Left hindlimb (tissue), 1 donor: ENCODE measurements around the gene WDFY4.

Experiments used
- DNase-seq: peaks from one replicate; pipeline ENCODE4 v3.0.0-alpha.2; 2018

The WDFY4 gene

GRCh38 chr10:48690791-48691660 is 6.4 kb downstream of the WDFY4 start:
- no peak for DNase-seq

- no peak for DNase-seq
Measured at GRCh38 chr10:48691812-48692528, 7.3 kb downstream of the WDFY4 start.

- no peak for DNase-seq
Measured at GRCh38 chr10:48692748-48693147, 8.1 kb downstream of the WDFY4 start.

DNA sequence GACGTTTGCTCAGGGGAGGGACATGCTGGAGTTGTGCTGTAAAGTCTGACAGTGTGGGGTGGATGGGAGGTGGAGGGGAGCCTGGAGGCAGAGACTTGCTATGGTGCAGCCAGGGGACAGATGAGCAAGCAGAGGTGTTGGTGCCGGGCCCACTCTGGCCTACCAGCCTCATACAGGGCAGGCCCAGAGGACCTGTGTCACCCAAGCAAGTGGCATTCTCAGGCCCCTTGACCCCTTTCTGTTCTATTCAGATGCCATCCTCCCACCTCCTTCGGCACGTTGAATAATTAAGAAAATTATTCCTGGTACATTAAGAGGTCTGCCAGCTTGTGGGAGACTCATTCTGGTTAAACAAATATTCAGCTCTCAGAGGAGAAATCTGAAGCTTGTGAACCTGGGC is 8.5 kb downstream of the WDFY4 start:
- DNase-seq = no peak

- DNase-seq = no peak
Measured at GRCh38 chr10:48694371-48695030, 9.8 kb downstream of the WDFY4 start.

DNA sequence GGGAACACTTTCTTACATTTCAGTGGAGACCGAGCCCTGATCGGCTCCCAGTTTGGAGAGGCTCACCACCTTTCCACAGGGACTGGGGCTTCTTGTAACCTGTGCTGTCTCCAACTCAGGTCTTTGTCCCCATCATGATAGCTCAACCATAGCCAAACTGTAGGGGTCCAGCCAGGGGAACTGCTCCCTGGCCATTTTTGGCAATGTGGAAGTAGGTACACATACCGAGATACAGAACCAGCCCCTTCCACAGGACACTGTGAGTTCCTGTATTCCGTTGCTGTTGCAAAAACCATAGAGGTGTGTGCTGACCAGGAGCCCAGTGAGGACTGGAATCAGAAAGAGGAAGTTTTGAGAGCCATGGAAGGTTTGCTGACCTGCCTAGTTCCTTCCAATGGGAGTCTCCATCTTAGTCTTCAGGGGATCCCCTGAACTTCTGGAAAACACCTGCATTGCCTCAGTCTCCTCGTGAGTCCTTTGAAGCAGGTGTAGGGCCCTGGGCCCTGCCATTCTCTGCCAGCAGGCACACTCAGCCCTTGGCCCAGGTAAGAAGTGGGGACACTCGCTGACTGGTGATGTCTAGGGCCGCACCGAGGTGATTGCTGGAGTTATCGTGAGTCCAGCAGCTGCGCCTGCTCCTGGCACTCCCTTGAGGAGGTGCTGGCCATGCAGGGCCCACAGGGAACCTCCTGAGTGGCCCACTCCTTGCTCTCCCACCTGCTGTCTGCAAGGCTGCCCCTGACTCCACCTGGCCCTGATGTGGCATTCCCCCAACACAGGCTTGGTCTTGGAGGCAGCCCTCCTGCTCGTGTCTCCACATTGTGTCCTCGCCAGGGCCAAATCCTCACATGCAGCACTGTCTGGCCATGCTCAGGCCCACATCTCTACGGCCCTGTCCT is 11.2 kb downstream of the WDFY4 start:
- DNase-seq = no peak

DNA sequence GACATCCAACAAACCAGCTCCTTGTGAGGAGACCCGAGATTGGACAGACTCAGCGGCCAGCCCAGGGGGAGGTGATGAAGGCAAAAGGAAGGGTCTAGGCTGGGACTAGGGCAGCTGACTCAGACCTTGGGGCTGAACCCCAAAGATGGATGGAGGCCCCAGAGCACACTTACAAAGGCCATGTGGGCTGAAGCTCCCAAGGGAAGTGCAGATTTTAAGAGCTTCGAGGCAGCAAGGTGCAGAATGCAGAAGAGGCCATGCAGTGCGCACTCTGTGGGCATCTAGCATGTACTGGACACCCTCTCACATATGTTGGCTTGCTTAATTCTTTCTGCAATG is 11.8 kb downstream of the WDFY4 start:
- no peak for DNase-seq

DNA sequence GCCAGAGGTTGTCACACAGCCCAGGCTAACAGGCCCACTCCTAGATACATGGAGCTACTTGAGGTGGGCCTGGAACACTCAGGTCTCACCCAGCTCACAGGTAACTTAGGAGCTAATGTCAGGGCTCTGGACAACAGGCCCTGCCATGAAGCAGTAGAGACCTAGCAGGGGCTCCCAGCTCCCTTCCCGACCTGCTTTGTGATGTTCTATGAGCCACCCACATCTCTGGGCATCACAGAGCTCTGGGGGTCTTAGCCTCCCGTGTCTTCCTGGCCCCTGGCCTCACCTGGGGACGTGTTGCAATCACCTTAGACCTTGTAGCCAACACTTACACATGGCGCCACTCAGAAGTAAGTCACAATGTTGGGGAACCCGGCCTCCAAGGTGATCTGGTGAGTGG is 12.4 kb downstream of the WDFY4 start:
- DNase-seq = no peak

GRCh38 chr10:48697821-48698764 is 13.4 kb downstream of the WDFY4 start:
- no peak for DNase-seq

DNA sequence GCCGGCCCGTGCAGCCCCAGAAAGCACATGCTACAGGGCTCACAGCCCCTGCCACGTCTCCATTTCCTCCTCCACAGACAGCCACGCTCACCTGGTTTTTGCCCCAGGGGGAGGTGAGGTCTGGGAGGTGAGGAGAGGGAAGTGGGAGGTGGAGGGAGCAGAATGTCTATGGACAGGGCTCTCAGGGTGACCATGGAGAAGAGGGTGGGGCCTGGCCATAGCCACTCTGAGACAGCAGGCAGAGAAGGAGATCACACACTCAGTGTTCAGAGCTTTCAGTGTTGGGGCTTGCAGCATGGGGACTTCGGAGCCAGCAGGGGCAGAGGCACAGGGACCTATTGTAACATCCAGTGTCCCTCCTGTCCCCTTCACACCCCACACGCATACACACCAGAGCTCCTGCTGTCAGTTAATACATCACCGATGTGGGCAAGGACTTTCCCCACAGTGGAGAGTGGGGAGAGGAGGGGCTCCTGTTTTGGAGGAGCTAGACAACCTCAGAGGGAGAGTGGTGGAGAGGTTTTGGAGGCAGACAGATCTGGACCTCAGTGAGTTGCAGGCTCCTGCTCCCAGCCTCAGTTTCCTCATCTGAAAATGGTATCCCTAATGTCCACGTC is 14.4 kb downstream of the WDFY4 start:
- no peak for DNase-seq

DNA sequence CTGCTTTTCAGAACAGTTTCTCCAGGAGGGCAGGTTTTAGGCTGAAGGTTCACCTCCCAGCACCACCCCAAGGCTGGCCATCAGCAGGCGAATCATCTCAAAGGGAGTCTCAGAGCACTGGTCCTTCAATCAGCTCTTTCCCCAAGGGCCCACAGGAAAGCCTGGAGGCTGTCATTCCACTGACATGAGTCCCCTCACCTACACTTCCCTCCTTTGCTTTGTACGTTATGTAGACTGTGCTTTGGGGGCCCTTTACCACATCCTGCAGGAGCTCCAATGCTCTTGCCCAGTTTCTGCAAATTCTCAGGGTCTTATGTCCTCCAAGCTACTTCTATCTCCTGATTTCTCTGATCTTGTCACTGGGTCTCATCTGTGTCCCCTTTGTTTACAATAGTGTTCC is 15.4 kb downstream of the WDFY4 start:
- no peak for DNase-seq

DNA sequence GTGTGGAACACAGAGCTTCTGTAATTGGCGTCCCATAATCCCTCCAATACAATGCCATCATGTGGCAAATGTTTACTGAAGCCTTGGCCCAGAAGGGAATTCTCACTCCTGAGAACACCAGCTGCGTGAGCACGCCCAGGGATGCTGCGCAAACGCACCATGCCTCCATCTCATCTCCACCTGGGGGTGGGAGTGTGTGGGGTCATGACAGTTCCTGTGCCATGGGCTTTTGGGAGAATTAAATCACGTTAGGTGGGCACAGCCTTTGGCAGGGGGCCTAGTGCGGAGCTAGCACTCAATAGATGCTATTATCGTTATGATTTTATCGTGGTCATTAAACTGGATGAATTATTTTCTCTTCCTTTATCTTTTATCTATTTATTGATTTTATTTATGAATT is 15.8 kb downstream of the WDFY4 start:
- no peak for DNase-seq

DNA sequence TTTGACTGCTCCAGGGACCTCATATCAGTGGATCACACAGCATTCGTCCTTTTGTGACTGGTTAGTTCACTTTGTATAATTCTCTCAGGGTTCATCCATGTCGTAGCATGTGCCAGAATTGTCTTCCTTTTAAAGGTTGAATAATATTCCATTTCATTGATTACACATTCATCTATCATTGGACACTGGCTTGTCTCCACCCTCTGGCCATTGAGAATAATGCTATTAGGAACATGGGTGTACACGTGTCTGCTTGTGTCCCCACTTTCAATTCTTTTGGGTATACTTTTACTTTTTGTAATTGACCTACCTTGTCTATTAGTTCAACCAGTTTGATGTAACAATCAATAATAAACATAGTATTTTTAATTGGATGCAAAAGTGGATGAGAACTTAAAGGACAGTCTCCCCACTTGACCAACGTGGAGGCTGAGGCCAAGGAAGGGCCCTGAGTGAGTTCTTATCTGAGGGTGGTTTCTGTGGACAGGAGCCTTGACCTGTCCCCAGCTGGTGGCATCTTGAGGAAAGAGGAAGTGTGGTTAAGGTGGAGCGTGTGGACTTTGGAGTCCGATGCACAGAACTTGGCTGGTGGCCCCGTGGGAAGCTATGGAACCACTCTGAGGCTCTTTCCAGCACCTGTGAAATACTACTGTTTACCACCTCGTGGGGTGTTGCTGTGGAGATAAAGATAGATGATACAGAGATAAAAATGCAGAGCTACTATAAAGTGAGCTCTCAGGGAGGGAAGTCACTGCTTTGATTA is 16.6 kb downstream of the WDFY4 start:
- no peak for DNase-seq

DNA sequence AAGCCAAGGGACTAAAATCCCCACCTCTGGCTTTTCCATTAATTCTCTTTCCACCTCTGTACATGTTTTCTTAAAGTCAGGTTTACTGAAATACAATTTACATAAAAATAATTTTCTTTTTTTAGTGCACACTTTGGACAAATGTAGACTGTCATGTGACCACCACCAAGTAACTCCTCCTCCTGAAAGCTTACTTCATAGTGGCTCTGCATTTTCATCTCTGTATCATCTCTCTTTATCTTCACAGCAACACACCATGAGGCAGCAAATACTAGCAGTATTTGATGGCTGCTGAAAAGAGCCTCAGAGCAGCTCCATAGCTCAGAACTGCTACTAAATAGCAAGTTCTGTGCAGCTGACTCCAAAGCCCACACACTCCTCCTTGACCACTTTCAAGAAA is 17.3 kb downstream of the WDFY4 start:
- DNase-seq = no peak

GRCh38 chr10:48703531-48704122 is 19.0 kb downstream of the WDFY4 start:
- DNase-seq = no peak

- no peak for DNase-seq
Measured at GRCh38 chr10:48704156-48704555, 19.5 kb downstream of the WDFY4 start.

DNA sequence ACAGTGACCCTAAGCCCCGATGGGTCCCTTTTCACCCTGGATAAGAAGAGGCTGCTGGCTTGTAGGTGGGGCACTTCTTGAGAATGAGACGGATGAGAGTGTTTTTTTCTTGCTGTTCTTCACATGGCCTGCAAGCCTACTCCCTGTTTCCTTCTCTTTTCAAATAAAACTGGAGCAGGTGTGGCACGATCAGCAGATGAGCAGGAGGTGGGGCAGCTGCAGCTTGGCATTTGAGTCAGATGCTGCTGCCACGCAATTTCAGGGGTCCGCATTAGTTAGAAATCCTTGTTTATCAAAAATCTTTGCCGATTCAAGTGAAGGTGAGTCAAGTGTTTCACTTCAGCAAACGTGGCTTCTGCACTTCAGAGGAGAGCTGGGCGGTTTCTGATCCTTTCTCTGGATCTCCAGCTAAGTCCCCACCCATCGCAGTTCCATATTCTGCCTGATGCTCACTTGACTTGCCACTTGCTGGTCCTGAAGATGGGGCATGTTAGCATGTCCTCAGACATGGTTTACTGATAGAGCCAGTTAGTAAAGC is 20.8 kb downstream of the WDFY4 start:
- DNase-seq = no peak

DNA sequence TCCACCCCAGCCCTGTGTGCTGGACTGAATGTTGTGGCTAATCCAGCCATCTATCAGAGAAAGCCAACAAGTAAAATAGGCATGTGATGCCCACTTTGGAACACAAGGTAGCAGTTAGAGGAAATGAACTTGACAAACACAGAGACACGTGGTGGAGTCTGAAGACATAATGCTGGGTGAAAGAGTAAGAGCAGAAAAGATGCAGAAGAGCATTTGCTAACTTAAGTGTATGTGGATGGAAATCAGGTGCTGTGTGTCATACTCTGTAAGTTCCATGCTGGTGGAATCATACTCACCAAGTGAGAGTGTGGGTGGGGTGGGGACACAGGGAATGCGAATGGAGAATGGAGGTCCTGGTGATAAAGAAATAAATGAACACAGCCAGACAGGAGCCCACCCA is 22.8 kb downstream of the WDFY4 start:
- no peak for DNase-seq

DNA sequence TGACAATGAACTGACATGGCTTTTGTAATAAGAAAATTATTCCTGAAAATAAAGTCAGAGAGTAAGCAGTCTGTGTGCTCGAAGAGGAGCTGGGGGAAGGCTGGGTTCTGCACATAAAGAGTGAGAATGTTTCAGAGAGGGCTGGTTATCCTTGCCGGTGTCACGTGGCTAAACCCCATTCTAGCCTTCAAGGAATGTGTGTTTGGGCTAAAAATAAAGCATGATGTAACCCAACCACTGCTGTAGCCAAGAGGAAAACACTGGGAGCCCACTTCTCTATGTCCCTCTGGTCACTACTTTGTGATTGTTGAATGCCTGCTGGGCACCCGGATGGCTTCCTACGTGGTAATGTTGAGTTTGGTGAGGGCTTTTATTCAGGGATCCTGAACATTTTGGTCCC is 23.5 kb downstream of the WDFY4 start:
- no peak for DNase-seq
